ENCODE results near the gene KCNMB1.

GRCh38 chr5:170366276-170366675 lies 22.9 kb downstream of the KCNMB1 start:
- no peak for TF ChIP-seq CTCF (IDR thresholded peaks at IDR 0.05)
- TF ChIP-seq ZFX (IDR thresholded peaks at IDR 0.05; ENCODE audit: borderline replicate concordance): no peak
